SK-N-MC (cell line): ENCODE results near the gene TRPC4AP.
"Not testable (repeated sequence)": the region's sequence is repeated elsewhere in the genome, so short reads cannot be mapped to it uniquely, and the experiment has no call there.

Source experiments
- DNase-seq: peaks from one replicate; pipeline ENCODE4 v3.0.0-alpha.2; 2011; ENCODE audit warnings: low read depth, low spot score
- H3K27ac ChIP-seq: fragments of 200-600 bp; sonication (generic); 2 replicates; pipeline ENCODE4 v1.5.1; 2016; ENCODE audit warnings: mixed run types
- H3K36me3 ChIP-seq: fragments of 200-600 bp; sonication (generic); 2 replicates; pipeline ENCODE4 v1.6.1; 2017; ENCODE audit warnings: antibody characterized with exemption, low read length, mixed read lengths; ENCODE audit not compliant: insufficient read depth
- H3K4me3 ChIP-seq: fragments of 200-600 bp; sonication (generic); 2 replicates; pipeline ENCODE4 v1.5.1; 2016
- H3K9ac ChIP-seq: fragments of 200-600 bp; sonication (generic); 2 replicates; pipeline ENCODE4 v1.8.0; 2017; ENCODE audit warnings: mixed run types, mixed read lengths; ENCODE audit not compliant: insufficient read length
- H3K9me3 ChIP-seq: fragments of 200-600 bp; sonication (generic); 2 replicates; pipeline ENCODE4 v1.6.1; 2017; ENCODE audit warnings: low read depth, mild to moderate bottlenecking, antibody characterized with exemption, low read length, moderate library complexity, mixed read lengths
- EZH2 ChIP-seq: fragments of 200-600 bp; sonication (generic); IDR thresholded peaks from one replicate; pipeline ENCODE4 v1.6.1; 2017; ENCODE audit warnings: antibody characterized with exemption
- FOXP2 ChIP-seq: optimal IDR thresholded peaks from 2 replicates; pipeline ENCODE3; 2011; ENCODE audit warnings: mild to moderate bottlenecking, moderate library complexity; ENCODE audit not compliant: insufficient read depth; ENCODE audit errors: extremely low read length, control extremely low read depth
- POLR2AphosphoS5 ChIP-seq: IDR thresholded peaks from 2 replicates; pipeline ENCODE4 v1.6.1; 2012; ENCODE audit warnings: mild to moderate bottlenecking, low read depth, low read length, borderline replicate concordance

TRPC4AP gene

DNA sequence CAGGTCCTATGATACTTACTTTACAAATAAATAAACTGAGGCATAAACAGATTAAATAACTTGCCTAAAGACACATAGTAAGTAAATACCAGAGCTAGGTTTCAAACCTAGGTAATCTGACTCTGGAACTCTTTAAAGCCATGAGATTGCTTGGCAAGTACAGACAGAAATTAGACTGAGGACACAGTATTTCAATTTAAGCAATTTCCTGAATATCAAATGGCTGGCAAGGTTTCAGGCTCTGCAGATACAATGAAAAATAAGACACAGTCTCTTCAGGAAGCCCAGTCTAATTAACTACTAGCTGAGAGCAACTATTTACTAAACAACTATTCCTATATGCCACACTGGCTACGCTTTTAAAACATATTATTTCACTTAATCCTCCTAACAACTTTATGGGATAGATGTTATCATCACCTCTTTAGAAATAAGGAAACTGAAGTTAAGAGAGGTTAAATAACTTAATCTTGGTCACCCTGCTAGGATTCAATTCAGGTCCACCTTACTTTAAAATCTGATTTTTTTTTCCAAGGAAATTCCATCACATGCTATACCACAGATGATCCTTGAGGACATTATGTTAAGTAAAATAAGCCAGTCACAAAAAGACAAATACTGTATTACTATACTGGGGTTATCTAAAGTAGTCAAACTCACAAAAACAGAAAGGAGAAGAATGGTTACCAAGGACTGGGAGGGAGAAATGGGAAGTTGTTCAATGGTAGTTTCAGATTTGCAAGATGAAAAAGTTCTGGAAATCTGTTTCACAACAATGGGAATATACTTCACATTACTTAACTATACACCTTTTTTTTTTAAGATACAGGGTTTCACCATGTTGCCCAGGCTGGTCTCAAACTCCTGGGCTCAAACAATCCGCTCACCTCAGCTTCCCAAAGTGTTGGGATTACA lies 4.1 kb downstream of the TRPC4AP start:
- DNase-seq: peak; percentile 58
- Histone ChIP-seq H3K9ac (no peak overlapping the region), H3K27ac (peak overlapping the region; percentile 87), H3K4me3 (peak overlapping the region; percentile 17), H3K9me3 (no peaks in the 10 kb centered on the region), H3K36me3 (no peaks in the 10 kb centered on the region)
- TF ChIP-seq EZH2: no peak
- TF ChIP-seq POLR2AphosphoS5: no peak; the same call in 1 of the 2 replicates
- TF ChIP-seq FOXP2: no peak

DNA sequence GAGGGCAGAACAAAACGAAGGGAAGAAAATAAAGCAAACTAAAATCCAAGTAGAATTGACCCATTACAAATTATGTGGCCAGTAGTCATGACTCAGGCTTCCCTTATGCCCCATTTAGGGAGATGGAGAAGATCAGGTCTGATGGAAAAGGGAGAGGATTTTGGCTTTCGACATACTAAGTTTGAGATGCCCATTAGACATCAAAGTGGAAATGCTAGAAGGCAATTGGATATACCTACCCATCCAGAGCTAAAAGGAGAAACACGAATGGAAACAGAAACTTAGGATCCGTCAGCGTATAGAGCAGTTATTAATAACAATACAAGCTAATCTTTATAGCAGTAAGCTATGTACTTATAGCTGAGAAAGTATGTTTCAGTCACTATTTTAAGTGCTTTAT lies 4.8 kb downstream of the TRPC4AP start:
- Histone ChIP-seq H3K9me3 (no peaks in the 10 kb centered on the region), H3K9ac (no peak overlapping the region), H3K4me3 (peak overlapping the region; percentile 17), H3K27ac (peak overlapping the region; percentile 87), H3K36me3 (no peaks in the 10 kb centered on the region)
- no peak for DNase-seq
- TF ChIP-seq FOXP2 (no peak), POLR2AphosphoS5 (no peak), EZH2 (no peak)

- Histone ChIP-seq H3K4me3 (peak overlapping the region; percentile 17), H3K9ac (no peak overlapping the region), H3K27ac (peak overlapping the region; percentile 87), H3K36me3 (no peaks in the 10 kb centered on the region), H3K9me3 (no peaks in the 10 kb centered on the region)
- no peak for TF ChIP-seq FOXP2
- TF ChIP-seq POLR2AphosphoS5: no peak
- TF ChIP-seq EZH2: no peak
- no peak for DNase-seq
Observed at GRCh38 chr20:35087355-35087754, 5.3 kb downstream of the TRPC4AP start.

DNA sequence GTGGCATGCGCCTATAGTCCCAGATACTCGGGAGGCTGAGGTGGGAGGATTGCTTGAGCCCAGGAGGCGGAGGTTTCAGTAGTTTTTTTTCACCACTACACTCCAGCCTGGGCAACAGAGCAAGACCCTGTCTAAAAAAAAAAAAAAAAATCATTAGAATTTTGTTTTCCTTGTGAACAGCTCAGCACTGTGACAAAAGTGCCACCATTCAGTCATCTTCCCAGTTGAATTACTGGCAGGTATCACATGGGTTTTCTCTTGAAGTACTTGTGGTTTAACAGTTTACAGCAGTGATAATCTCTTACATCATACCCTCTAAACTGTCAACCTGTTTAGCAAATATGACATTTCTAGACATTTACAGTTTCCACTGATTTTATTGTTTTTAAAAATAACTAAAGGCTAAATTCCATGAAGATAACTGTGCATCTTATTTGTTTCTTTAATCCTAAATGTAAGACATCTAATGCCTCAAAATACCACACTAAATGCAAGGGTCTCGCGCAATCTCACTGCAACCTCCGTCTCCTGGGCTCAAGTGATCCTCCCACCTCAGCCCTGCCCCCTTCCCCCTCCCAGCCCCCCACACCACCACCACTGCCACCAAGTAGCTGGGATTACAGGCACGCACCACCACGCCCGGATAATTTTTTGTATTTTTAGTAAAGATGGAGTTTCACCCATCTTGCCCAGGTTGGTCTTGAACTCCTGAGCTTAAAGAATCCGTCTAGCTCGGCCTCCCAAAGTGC lies 7.0 kb downstream of the TRPC4AP start:
- TF ChIP-seq POLR2AphosphoS5 (no peak), FOXP2 (no peak), EZH2 (no peak)
- H3K36me3 ChIP-seq: no peaks in the 10 kb centered on the region
- no peak overlapping the region for H3K4me3 ChIP-seq
- H3K9ac ChIP-seq: no peak overlapping the region
- no peak for DNase-seq
- no peak overlapping the region for H3K27ac ChIP-seq
- no peaks in the 10 kb centered on the region for H3K9me3 ChIP-seq

DNA sequence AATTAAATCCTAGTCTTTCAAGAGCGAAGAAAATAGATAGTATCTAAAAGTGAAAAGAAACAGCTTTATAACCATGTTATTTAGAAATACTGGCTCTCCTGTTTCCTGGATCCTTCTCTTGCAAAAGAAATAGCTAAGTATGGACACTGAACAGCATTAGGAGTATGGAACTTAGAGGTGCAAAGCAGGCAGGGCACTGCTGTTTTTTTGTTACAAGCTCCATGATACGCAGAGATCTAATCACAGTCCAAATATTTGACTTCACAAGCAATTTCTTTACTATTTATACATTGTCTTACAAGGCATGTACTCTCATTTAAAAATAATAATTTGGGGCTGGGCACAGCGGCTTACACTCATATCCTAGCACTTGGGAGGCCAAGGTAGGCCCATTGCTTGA lies 7.6 kb downstream of the TRPC4AP start:
- no peak overlapping the region for H3K4me3 ChIP-seq
- H3K9me3 ChIP-seq: no peaks in the 10 kb centered on the region

GRCh38 chr20:35080348-35080642 lies 12.3 kb downstream of the TRPC4AP start:
- peaks cover 27% of the 10 kb centered on the region for H3K36me3 ChIP-seq
- not testable (repeated sequence) for H3K9me3 ChIP-seq, H3K4me3 ChIP-seq, H3K9ac ChIP-seq, DNase-seq, H3K27ac ChIP-seq

More for the DNA sequence above, 7.6 kb downstream of the TRPC4AP start:
- Histone ChIP-seq H3K9ac (no peak overlapping the region), H3K27ac (peak overlapping the region; percentile 1; the same call in 1 of the 2 replicates), H3K36me3 (no peaks in the 10 kb centered on the region)
- DNase-seq: no peak
- TF ChIP-seq POLR2AphosphoS5: no peak
- TF ChIP-seq EZH2: no peak
- TF ChIP-seq FOXP2: no peak

- TF ChIP-seq FOXP2 (no peak), POLR2AphosphoS5 (no peak), EZH2 (no peak)
- H3K27ac ChIP-seq: no peak overlapping the region
- no peak overlapping the region for H3K4me3 ChIP-seq
- peaks cover 27% of the 10 kb centered on the region for H3K36me3 ChIP-seq
- H3K9ac ChIP-seq: no peak overlapping the region
- no peaks in the 10 kb centered on the region for H3K9me3 ChIP-seq
- DNase-seq: no peak
Observed at GRCh38 chr20:35079472-35080347, 12.9 kb downstream of the TRPC4AP start.

- no peak overlapping the region for H3K9ac ChIP-seq
- TF ChIP-seq FOXP2 (no peak), EZH2 (no peak), POLR2AphosphoS5 (no peak)
- H3K27ac ChIP-seq: no peak overlapping the region
- H3K36me3 ChIP-seq: peaks cover 27% of the 10 kb centered on the region
- no peaks in the 10 kb centered on the region for H3K9me3 ChIP-seq
- no peak overlapping the region for H3K4me3 ChIP-seq
- no peak for DNase-seq
Observed at GRCh38 chr20:35077872-35078271, 14.7 kb downstream of the TRPC4AP start.
